ENCODE data around the gene TBC1D2.

The TBC1D2 gene

DNA sequence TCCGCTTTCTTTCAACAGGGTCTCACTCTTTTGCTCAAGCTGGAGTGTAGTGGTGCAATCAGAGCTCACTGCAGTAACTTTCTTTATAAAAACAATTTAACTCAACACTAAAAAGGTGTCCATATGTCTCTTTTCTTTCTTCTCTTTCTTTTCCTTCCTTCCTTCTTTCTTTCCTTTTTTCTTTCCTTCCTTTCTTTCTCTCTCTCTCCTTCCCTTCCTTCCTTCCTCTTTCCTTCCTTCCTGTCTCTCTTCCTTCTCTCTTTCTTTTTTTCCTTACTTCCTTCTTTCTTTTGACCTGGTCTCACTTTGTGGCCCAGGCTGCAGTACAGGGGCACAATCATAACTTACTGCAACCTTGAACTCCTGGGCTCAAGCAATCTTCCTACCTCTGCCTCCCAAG, 25.8 kb upstream of the TBC1D2 start:
- no peaks in the 10 kb centered on the region for H3F3A ChIP-seq (ENCODE audit: insufficient read depth, low read length)
- H2AFZ ChIP-seq (ENCODE audit: low read length), result no peak overlapping the region
- H3K27me3 ChIP-seq (ENCODE audit: insufficient read depth, low read length), result 0 out of 2 replicates have a peak, but pooled peaks cover 4% of the 10 kb centered on the region
- H3K4me3 ChIP-seq (ENCODE audit: low read depth, low read length, poor library complexity, severe bottlenecking), result no peak overlapping the region
- TF ChIP-seq EZH2 (IDR thresholded peaks at IDR 0.05; ENCODE audit: borderline replicate concordance, low read length), result no peak
- TF ChIP-seq, protein P1, sequence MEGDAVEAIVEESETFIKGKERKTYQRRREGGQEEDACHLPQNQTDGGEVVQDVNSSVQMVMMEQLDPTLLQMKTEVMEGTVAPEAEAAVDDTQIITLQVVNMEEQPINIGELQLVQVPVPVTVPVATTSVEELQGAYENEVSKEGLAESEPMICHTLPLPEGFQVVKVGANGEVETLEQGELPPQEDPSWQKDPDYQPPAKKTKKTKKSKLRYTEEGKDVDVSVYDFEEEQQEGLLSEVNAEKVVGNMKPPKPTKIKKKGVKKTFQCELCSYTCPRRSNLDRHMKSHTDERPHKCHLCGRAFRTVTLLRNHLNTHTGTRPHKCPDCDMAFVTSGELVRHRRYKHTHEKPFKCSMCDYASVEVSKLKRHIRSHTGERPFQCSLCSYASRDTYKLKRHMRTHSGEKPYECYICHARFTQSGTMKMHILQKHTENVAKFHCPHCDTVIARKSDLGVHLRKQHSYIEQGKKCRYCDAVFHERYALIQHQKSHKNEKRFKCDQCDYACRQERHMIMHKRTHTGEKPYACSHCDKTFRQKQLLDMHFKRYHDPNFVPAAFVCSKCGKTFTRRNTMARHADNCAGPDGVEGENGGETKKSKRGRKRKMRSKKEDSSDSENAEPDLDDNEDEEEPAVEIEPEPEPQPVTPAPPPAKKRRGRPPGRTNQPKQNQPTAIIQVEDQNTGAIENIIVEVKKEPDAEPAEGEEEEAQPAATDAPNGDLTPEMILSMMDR (IDR thresholded peaks at IDR 0.05; ENCODE audit: low read length), result no peak
- H3K36me3 ChIP-seq (ENCODE audit: insufficient read depth, low read length), result no peaks in the 10 kb centered on the region
- H3K4me2 ChIP-seq (ENCODE audit: low read length), result no peak overlapping the region
- H4K20me1 ChIP-seq (ENCODE audit: insufficient read depth, low read length), result no peaks in the 10 kb centered on the region
- H3K4me1 ChIP-seq (ENCODE audit: insufficient read depth, low read length, severe bottlenecking), result no peaks in the 10 kb centered on the region
- no peak overlapping the region for H3K27ac ChIP-seq (ENCODE audit: low read depth, low read length, poor library complexity, severe bottlenecking)
- H3K79me2 ChIP-seq (ENCODE audit: insufficient read depth, low read length), result no peaks in the 10 kb centered on the region
- H3K9me2 ChIP-seq (ENCODE audit: low read depth, low read length), result no peaks in the 10 kb centered on the region
- no peaks in the 10 kb centered on the region for H3K9me3 ChIP-seq (ENCODE audit: low read length)
- H3K9ac ChIP-seq (ENCODE audit: low read length), result no peak overlapping the region

DNA sequence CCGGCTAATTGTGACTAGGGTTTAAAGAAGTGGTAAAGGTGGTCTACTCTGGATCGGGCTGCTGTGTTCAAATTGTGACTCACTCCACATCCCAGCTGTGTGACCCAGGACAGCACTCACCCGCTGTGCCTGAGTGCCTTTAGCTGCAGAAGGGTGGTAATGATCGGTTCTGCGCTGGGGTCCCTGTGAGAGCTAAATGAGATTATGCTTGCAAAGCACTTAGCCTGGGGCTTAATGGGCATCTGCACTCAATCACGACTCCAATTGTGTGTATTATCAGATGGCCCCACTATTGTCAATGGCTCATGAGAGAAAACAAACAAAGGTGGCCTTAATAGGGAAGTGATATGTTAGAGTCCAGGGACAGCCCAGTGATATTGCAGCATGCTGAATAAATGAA, 25.1 kb upstream of the TBC1D2 start:
- H4K20me1 ChIP-seq (ENCODE audit: insufficient read depth, low read length), result no peaks in the 10 kb centered on the region
- H3K9me2 ChIP-seq (ENCODE audit: low read depth, low read length), result no peaks in the 10 kb centered on the region
- H3K27me3 ChIP-seq (ENCODE audit: insufficient read depth, low read length), result 0 out of 2 replicates have a peak, but pooled peaks cover 6% of the 10 kb centered on the region
- no peaks in the 10 kb centered on the region for H3K36me3 ChIP-seq (ENCODE audit: insufficient read depth, low read length)
- H3F3A ChIP-seq (ENCODE audit: insufficient read depth, low read length), result no peaks in the 10 kb centered on the region
- H3K9ac ChIP-seq (ENCODE audit: low read length), result no peak overlapping the region
- H3K9me3 ChIP-seq (ENCODE audit: low read length), result no peaks in the 10 kb centered on the region
- H3K4me1 ChIP-seq (ENCODE audit: insufficient read depth, low read length, severe bottlenecking), result no peaks in the 10 kb centered on the region
- no peak for TF ChIP-seq EZH2 (IDR thresholded peaks at IDR 0.05; ENCODE audit: borderline replicate concordance, low read length)
- no peak overlapping the region for H3K27ac ChIP-seq (ENCODE audit: low read depth, low read length, poor library complexity, severe bottlenecking)
- H3K4me2 ChIP-seq (ENCODE audit: low read length), result no peak overlapping the region
- H3K79me2 ChIP-seq (ENCODE audit: insufficient read depth, low read length), result no peaks in the 10 kb centered on the region
- no peak overlapping the region for H3K4me3 ChIP-seq (ENCODE audit: low read depth, low read length, poor library complexity, severe bottlenecking)
- no peak overlapping the region for H2AFZ ChIP-seq (ENCODE audit: low read length)

DNA sequence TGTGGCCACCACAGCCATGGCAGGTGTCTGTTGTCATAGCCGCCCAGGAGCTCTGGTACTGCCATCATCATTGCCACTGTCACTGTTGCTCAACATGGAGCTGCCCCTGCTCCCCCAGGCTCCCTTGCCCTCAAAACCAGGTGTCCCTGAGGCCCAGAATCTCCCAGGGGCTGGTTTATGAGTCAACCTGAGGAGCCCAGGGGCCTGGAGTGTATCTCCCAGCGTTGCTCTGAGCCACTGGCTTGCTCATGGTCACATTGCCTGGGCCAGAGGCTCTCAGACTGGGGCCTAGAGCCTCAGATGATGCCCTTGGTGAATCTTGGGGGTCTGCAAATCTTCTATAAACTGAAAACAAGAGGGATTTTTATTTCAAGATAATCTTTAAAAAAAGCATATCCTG, 24.7 kb upstream of the TBC1D2 start:
- H3K27ac ChIP-seq (ENCODE audit: low read depth, low read length, poor library complexity, severe bottlenecking), result no peak overlapping the region
- no peak overlapping the region for H3K4me3 ChIP-seq (ENCODE audit: low read depth, low read length, poor library complexity, severe bottlenecking)
- no peaks in the 10 kb centered on the region for H4K20me1 ChIP-seq (ENCODE audit: insufficient read depth, low read length)
- no peak overlapping the region for H2AFZ ChIP-seq (ENCODE audit: low read length)
- TF ChIP-seq EZH2 (IDR thresholded peaks at IDR 0.05; ENCODE audit: borderline replicate concordance, low read length), result no peak
- TF ChIP-seq, protein P1 (IDR thresholded peaks at IDR 0.05; ENCODE audit: low read length), result no peak
- no peak overlapping the region for H3K4me2 ChIP-seq (ENCODE audit: low read length)
- no peaks in the 10 kb centered on the region for H3K9me2 ChIP-seq (ENCODE audit: low read depth, low read length)
- H3K9ac ChIP-seq (ENCODE audit: low read length), result no peak overlapping the region
- H3K4me1 ChIP-seq (ENCODE audit: insufficient read depth, low read length, severe bottlenecking), result no peaks in the 10 kb centered on the region
- H3K36me3 ChIP-seq (ENCODE audit: insufficient read depth, low read length), result no peaks in the 10 kb centered on the region
- no peaks in the 10 kb centered on the region for H3F3A ChIP-seq (ENCODE audit: insufficient read depth, low read length)
- no peaks in the 10 kb centered on the region for H3K79me2 ChIP-seq (ENCODE audit: insufficient read depth, low read length)
- 0 out of 2 replicates have a peak, but pooled peaks cover 6% of the 10 kb centered on the region for H3K27me3 ChIP-seq (ENCODE audit: insufficient read depth, low read length)
- H3K9me3 ChIP-seq (ENCODE audit: low read length), result no peaks in the 10 kb centered on the region

DNA sequence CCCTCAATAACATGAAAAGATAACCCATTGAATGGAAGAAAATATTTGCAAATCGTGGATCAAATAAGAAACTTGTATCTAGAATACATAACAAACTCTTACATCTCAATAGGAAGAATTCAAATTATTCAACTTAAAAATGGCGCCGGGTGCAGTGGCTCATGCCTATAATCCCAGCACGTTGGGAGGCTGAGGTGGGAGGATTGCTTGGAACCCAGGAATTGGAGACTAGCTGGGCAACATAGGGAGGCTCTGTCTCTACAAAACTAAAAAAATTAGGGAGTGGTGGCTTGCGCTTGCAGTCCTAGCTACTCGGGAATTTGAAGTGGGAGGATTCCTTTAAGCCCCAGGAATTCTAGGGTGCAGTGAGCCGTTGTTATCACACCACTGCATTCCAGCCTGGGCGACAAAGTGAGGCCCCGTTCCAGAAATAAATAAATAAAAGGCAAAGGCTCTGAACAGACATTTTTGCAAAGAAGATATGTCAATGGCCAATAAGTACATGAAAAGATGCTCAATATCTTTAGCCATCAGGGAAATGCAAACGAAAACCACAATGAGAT, 21.5 kb upstream of the TBC1D2 start:
- 0 out of 2 replicates have a peak, but pooled peaks cover 6% of the 10 kb centered on the region for H3K27me3 ChIP-seq (ENCODE audit: insufficient read depth, low read length)
- no peak overlapping the region for H3K9ac ChIP-seq (ENCODE audit: low read length)
- no peaks in the 10 kb centered on the region for H3K9me3 ChIP-seq (ENCODE audit: low read length)
- no peak overlapping the region for H2AFZ ChIP-seq (ENCODE audit: low read length)
- no peak overlapping the region for H3K4me3 ChIP-seq (ENCODE audit: low read depth, low read length, poor library complexity, severe bottlenecking)
- no peaks in the 10 kb centered on the region for H3K9me2 ChIP-seq (ENCODE audit: low read depth, low read length)
- no peaks in the 10 kb centered on the region for H3K79me2 ChIP-seq (ENCODE audit: insufficient read depth, low read length)
- H4K20me1 ChIP-seq (ENCODE audit: insufficient read depth, low read length), result no peaks in the 10 kb centered on the region
- no peak overlapping the region for H3K27ac ChIP-seq (ENCODE audit: low read depth, low read length, poor library complexity, severe bottlenecking)
- no peak overlapping the region for H3K4me2 ChIP-seq (ENCODE audit: low read length)
- H3F3A ChIP-seq (ENCODE audit: insufficient read depth, low read length), result no peaks in the 10 kb centered on the region
- TF ChIP-seq EZH2 (IDR thresholded peaks at IDR 0.05; ENCODE audit: borderline replicate concordance, low read length), result no peak
- TF ChIP-seq, protein P1 (IDR thresholded peaks at IDR 0.05; ENCODE audit: low read length), result no peak
- H3K4me1 ChIP-seq (ENCODE audit: insufficient read depth, low read length, severe bottlenecking), result no peaks in the 10 kb centered on the region
- H3K36me3 ChIP-seq (ENCODE audit: insufficient read depth, low read length), result no peaks in the 10 kb centered on the region
